ENCODE measurements around the gene ANKFY1.

The ANKFY1 gene

GRCh38 chr17:4136373-4136772, 127.4 kb downstream of the ANKFY1 start:
- Histone ChIP-seq H3K27me3 (ENCODE audit: insufficient read depth, low read length) (no peaks in the 10 kb centered on the region), H3K14ac (ENCODE audit: low read length) (no peak overlapping the region), H3K79me2 (ENCODE audit: control insufficient read depth, insufficient read depth, low read length, poor library complexity) (peaks cover 2% of the 10 kb centered on the region), H3K9me3 (ENCODE audit: insufficient read depth, low read depth, low read length) (peaks cover 2% of the 10 kb centered on the region), H3K27ac (ENCODE audit: low read depth, low read length) (no peak overlapping the region), H2AK5ac (ENCODE audit: low read length) (no peak overlapping the region), H2BK120ac (ENCODE audit: insufficient read depth, low read length, poor library complexity) (no peak overlapping the region), H2BK12ac (ENCODE audit: low read length) (no peak overlapping the region), H3K18ac (ENCODE audit: low read length) (no peak overlapping the region), H3K4me2 (ENCODE audit: low read length) (no peak overlapping the region), H2AFZ (ENCODE audit: insufficient read depth, low read length, poor library complexity) (no peak overlapping the region), H3K23ac (ENCODE audit: low read length) (no peak overlapping the region), H3K4me3 (ENCODE audit: low read depth, low read length) (no peak overlapping the region), H3K36me3 (ENCODE audit: control insufficient read depth in 1 of 2, insufficient read depth in 2 of 2, low read length in 2 of 2) (peaks cover 4 to 5% of the 10 kb centered on the region in 2 experiments), H2BK5ac (ENCODE audit: low read depth, low read length, poor library complexity) (no peak overlapping the region), H4K8ac (ENCODE audit: low read depth, low read length) (no peak overlapping the region), H4K12ac (ENCODE audit: low read depth, low read length) (no peak overlapping the region), H3K9ac (ENCODE audit: low read length) (no peak overlapping the region), H4K91ac (ENCODE audit: low read depth, low read length) (no peak overlapping the region), H3K79me1 (ENCODE audit: low read length) (no peaks in the 10 kb centered on the region), H3K4ac (ENCODE audit: low read depth, low read length) (peak overlapping the region; percentile 19), H3K4me1 (ENCODE audit: control insufficient read depth in 1 of 2, insufficient read depth in 2 of 2, low read length in 2 of 2) (no peaks in the 10 kb centered on the region)
- DNase-seq = no peak
- WGBS (ENCODE audit: extremely low coverage, insufficient coverage, insufficient read length) = no CpG with 5 or more reads among the region's 6 CpGs

DNA sequence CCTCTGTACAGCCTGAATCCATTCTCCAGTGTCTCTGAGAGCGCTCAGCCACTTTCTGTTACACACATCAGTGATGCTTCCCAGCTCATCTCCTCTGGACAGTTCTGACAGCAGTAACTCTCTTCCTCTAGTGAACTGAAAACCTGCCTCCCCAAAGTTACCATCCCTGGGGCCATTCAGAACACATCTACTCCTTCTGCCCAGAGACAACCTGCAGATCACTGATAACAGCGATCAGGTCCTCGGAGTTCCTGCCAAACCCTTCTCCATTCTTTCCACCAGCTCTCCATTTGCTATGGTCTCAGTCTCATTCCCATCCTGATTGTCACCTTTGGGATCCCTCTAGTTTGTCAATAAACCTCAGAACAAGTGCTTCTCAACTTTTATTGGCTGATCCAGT, 128.3 kb downstream of the ANKFY1 start:
- H3K4me1 ChIP-seq (ENCODE audit: control insufficient read depth in 1 of 2, insufficient read depth in 2 of 2, low read length in 2 of 2) = no peaks in the 10 kb centered on the region
- no peak overlapping the region for H3K4me2 ChIP-seq (ENCODE audit: low read length)
- peaks cover 2% of the 10 kb centered on the region for H3K9me3 ChIP-seq (ENCODE audit: insufficient read depth, low read depth, low read length)
- no peak overlapping the region for H2BK5ac ChIP-seq (ENCODE audit: low read depth, low read length, poor library complexity)
- H3K36me3 ChIP-seq (ENCODE audit: control insufficient read depth in 1 of 2, insufficient read depth in 2 of 2, low read length in 2 of 2) = peaks cover 4 to 5% of the 10 kb centered on the region in 2 experiments
- H2BK120ac ChIP-seq (ENCODE audit: insufficient read depth, low read length, poor library complexity) = no peak overlapping the region
- no peak overlapping the region for H2BK12ac ChIP-seq (ENCODE audit: low read length)
- H3K27ac ChIP-seq (ENCODE audit: low read depth, low read length) = no peak overlapping the region
- no peak overlapping the region for H4K12ac ChIP-seq (ENCODE audit: low read depth, low read length)
- peaks cover 2% of the 10 kb centered on the region for H3K79me2 ChIP-seq (ENCODE audit: control insufficient read depth, insufficient read depth, low read length, poor library complexity)
- no peak overlapping the region for H4K8ac ChIP-seq (ENCODE audit: low read depth, low read length)
- WGBS (ENCODE audit: extremely low coverage, insufficient coverage, insufficient read length) = no CpG with 5 or more reads among the region's 3 CpGs
- no peak for DNase-seq
- H3K4me3 ChIP-seq (ENCODE audit: low read depth, low read length) = no peak overlapping the region
- no peak overlapping the region for H3K18ac ChIP-seq (ENCODE audit: low read length)
- no peak overlapping the region for H2AK5ac ChIP-seq (ENCODE audit: low read length)
- no peaks in the 10 kb centered on the region for H3K27me3 ChIP-seq (ENCODE audit: insufficient read depth, low read length)
- H4K91ac ChIP-seq (ENCODE audit: low read depth, low read length) = no peak overlapping the region
- no peaks in the 10 kb centered on the region for H3K79me1 ChIP-seq (ENCODE audit: low read length)
- no peak overlapping the region for H2AFZ ChIP-seq (ENCODE audit: insufficient read depth, low read length, poor library complexity)
- H3K9ac ChIP-seq (ENCODE audit: low read length) = no peak overlapping the region
- H3K23ac ChIP-seq (ENCODE audit: low read length) = no peak overlapping the region
- H3K14ac ChIP-seq (ENCODE audit: low read length) = no peak overlapping the region
- H3K4ac ChIP-seq (ENCODE audit: low read depth, low read length) = peak overlapping the region; percentile 4

DNA sequence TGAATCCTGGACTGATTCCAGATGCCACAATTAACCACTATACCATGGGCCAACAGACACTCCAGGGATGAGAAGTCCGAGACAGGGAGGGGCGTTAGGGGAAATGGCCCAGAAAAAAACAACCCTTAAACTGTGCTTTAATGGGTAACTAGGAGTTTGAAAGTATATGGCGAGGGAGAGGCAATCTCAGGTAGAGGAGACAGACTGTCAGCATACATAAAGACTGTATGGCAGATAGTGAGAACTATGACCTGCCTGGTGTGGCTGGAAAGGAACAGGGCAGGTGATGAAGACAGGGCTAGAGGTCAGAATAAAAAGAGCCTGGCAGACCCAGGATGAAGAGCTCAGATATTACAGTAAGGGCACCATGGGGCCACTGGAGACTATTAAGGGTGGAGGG, 129.1 kb downstream of the ANKFY1 start:
- Histone ChIP-seq H3K18ac (ENCODE audit: low read length) (no peak overlapping the region), H3K4ac (ENCODE audit: low read depth, low read length) (peak overlapping the region; percentile 41), H3K4me1 (ENCODE audit: control insufficient read depth in 1 of 2, insufficient read depth in 2 of 2, low read length in 2 of 2) (no peaks in the 10 kb centered on the region), H3K27ac (ENCODE audit: low read depth, low read length) (no peak overlapping the region), H3K27me3 (ENCODE audit: insufficient read depth, low read length) (no peaks in the 10 kb centered on the region), H3K14ac (ENCODE audit: low read length) (no peak overlapping the region), H2BK5ac (ENCODE audit: low read depth, low read length, poor library complexity) (no peak overlapping the region), H2AK5ac (ENCODE audit: low read length) (no peak overlapping the region), H4K91ac (ENCODE audit: low read depth, low read length) (no peak overlapping the region), H3K9me3 (ENCODE audit: insufficient read depth, low read depth, low read length) (peaks cover 2% of the 10 kb centered on the region), H2BK12ac (ENCODE audit: low read length) (no peak overlapping the region), H2AFZ (ENCODE audit: insufficient read depth, low read length, poor library complexity) (no peak overlapping the region), H3K4me2 (ENCODE audit: low read length) (no peak overlapping the region), H3K4me3 (ENCODE audit: low read depth, low read length) (no peak overlapping the region), H3K79me2 (ENCODE audit: control insufficient read depth, insufficient read depth, low read length, poor library complexity) (peaks cover 2% of the 10 kb centered on the region), H3K9ac (ENCODE audit: low read length) (no peak overlapping the region), H2BK120ac (ENCODE audit: insufficient read depth, low read length, poor library complexity) (no peak overlapping the region), H3K23ac (ENCODE audit: low read length) (no peak overlapping the region), H3K36me3 (ENCODE audit: control insufficient read depth in 1 of 2, insufficient read depth in 2 of 2, low read length in 2 of 2) (peaks cover 4 to 5% of the 10 kb centered on the region in 2 experiments), H4K12ac (ENCODE audit: low read depth, low read length) (no peak overlapping the region), H3K79me1 (ENCODE audit: low read length) (no peaks in the 10 kb centered on the region), H4K8ac (ENCODE audit: low read depth, low read length) (no peak overlapping the region)
- no CpG with 5 or more reads among the region's 3 CpGs for WGBS (ENCODE audit: extremely low coverage, insufficient coverage, insufficient read length)
- DNase-seq = no peak

- Histone ChIP-seq H3K27me3 (ENCODE audit: insufficient read depth, low read length) (no peaks in the 10 kb centered on the region), H3K4me3 (ENCODE audit: low read depth, low read length) (no peak overlapping the region), H2BK5ac (ENCODE audit: low read depth, low read length, poor library complexity) (no peak overlapping the region), H3K4me2 (ENCODE audit: low read length) (no peak overlapping the region), H4K8ac (ENCODE audit: low read depth, low read length) (no peak overlapping the region), H3K79me1 (ENCODE audit: low read length) (no peaks in the 10 kb centered on the region), H3K9me3 (ENCODE audit: insufficient read depth, low read depth, low read length) (no peaks in the 10 kb centered on the region), H3K4me1 (ENCODE audit: control insufficient read depth in 1 of 2, insufficient read depth in 2 of 2, low read length in 2 of 2) (no peaks in the 10 kb centered on the region), H4K12ac (ENCODE audit: low read depth, low read length) (no peak overlapping the region), H2BK12ac (ENCODE audit: low read length) (no peak overlapping the region), H3K14ac (ENCODE audit: low read length) (no peak overlapping the region), H2BK120ac (ENCODE audit: insufficient read depth, low read length, poor library complexity) (no peak overlapping the region), H2AK5ac (ENCODE audit: low read length) (no peak overlapping the region), H3K79me2 (ENCODE audit: control insufficient read depth, insufficient read depth, low read length, poor library complexity) (peaks cover 2% of the 10 kb centered on the region), H3K36me3 (ENCODE audit: control insufficient read depth in 1 of 2, insufficient read depth in 2 of 2, low read length in 2 of 2) (no peaks in the 10 kb centered on the region), H3K23ac (ENCODE audit: low read length) (no peak overlapping the region), H3K4ac (ENCODE audit: low read depth, low read length) (no peak overlapping the region), H3K9ac (ENCODE audit: low read length) (no peak overlapping the region), H2AFZ (ENCODE audit: insufficient read depth, low read length, poor library complexity) (no peak overlapping the region), H3K27ac (ENCODE audit: low read depth, low read length) (no peak overlapping the region), H4K91ac (ENCODE audit: low read depth, low read length) (no peak overlapping the region), H3K18ac (ENCODE audit: low read length) (no peak overlapping the region)
- peak; percentile 6 to 64 for DNase-seq
- WGBS (ENCODE audit: extremely low coverage, insufficient coverage, insufficient read length) = no CpG with 5 or more reads among the region's 7 CpGs
These were observed 133.1 kb downstream of the ANKFY1 start for GRCh38 chr17:4130715-4131114.

Measured in trophoblast cell (in vitro differentiated cells and primary cell).